ENCODE measurements around the gene TDRD12.

TDRD12 gene

GRCh38 chr19:32717496-32717895 is 2.1 kb upstream of the TDRD12 start:
- TF ChIP-seq SIN3A (IDR thresholded peaks at IDR 0.05; ENCODE audit: borderline replicate concordance, insufficient read depth, low read length), result no peak
- TF ChIP-seq TAF1 (IDR thresholded peaks at IDR 0.05; ENCODE audit: borderline replicate concordance, insufficient read depth, low read length), result no peak
- no peak for TF ChIP-seq POLR2AphosphoS5 (IDR thresholded peaks at IDR 0.05; ENCODE audit: low read depth, low read length)
- no peak for TF ChIP-seq REST (IDR thresholded peaks at IDR 0.05; ENCODE audit: insufficient read depth in 1 of 2, low read depth in 2 of 2, low read length in 2 of 2)
- TF ChIP-seq FOXP2 (optimal IDR thresholded peaks at IDR 0.05; ENCODE audit: borderline replicate concordance, extremely low read depth, extremely low read length, insufficient read depth), result no peak

GRCh38 chr19:32718286-32718685 is 1.3 kb upstream of the TDRD12 start:
- no peak for TF ChIP-seq POLR2AphosphoS5 (IDR thresholded peaks at IDR 0.05; ENCODE audit: low read depth, low read length)
- TF ChIP-seq FOXP2 (optimal IDR thresholded peaks at IDR 0.05; ENCODE audit: borderline replicate concordance, extremely low read depth, extremely low read length, insufficient read depth), result no peak
- TF ChIP-seq REST (IDR thresholded peaks at IDR 0.05; ENCODE audit: insufficient read depth in 1 of 2, low read depth in 2 of 2, low read length in 2 of 2), result no peak
- no peak for TF ChIP-seq TAF1 (IDR thresholded peaks at IDR 0.05; ENCODE audit: borderline replicate concordance, insufficient read depth, low read length)
- no peak for TF ChIP-seq SIN3A (IDR thresholded peaks at IDR 0.05; ENCODE audit: borderline replicate concordance, insufficient read depth, low read length)

GRCh38 chr19:32720216-32720935 is 809 bp downstream of the TDRD12 start:
- TF ChIP-seq POLR2AphosphoS5 (IDR thresholded peaks at IDR 0.05; ENCODE audit: low read depth, low read length) (no peak), SIN3A (IDR thresholded peaks at IDR 0.05; ENCODE audit: borderline replicate concordance, insufficient read depth, low read length) (no peak), TAF1 (IDR thresholded peaks at IDR 0.05; ENCODE audit: borderline replicate concordance, insufficient read depth, low read length) (no peak)

GRCh38 chr19:32720936-32721250 is 1.3 kb downstream of the TDRD12 start:
- TF ChIP-seq TAF1 (IDR thresholded peaks at IDR 0.05; ENCODE audit: borderline replicate concordance, insufficient read depth, low read length) (no peak), SIN3A (IDR thresholded peaks at IDR 0.05; ENCODE audit: borderline replicate concordance, insufficient read depth, low read length) (no peak), POLR2AphosphoS5 (IDR thresholded peaks at IDR 0.05; ENCODE audit: low read depth, low read length) (no peak), REST (IDR thresholded peaks at IDR 0.05; ENCODE audit: insufficient read depth in 1 of 2, low read depth in 2 of 2, low read length in 2 of 2) (no peak), FOXP2 (optimal IDR thresholded peaks at IDR 0.05; ENCODE audit: borderline replicate concordance, extremely low read depth, extremely low read length, insufficient read depth) (no peak)

- no peak for TF ChIP-seq FOXP2 (optimal IDR thresholded peaks at IDR 0.05; ENCODE audit: borderline replicate concordance, extremely low read depth, extremely low read length, insufficient read depth)
- no peak for TF ChIP-seq POLR2AphosphoS5 (IDR thresholded peaks at IDR 0.05; ENCODE audit: low read depth, low read length)
- no peak for TF ChIP-seq SIN3A (IDR thresholded peaks at IDR 0.05; ENCODE audit: borderline replicate concordance, insufficient read depth, low read length)
- no peak for TF ChIP-seq TAF1 (IDR thresholded peaks at IDR 0.05; ENCODE audit: borderline replicate concordance, insufficient read depth, low read length)
- TF ChIP-seq REST (IDR thresholded peaks at IDR 0.05; ENCODE audit: insufficient read depth in 1 of 2, low read depth in 2 of 2, low read length in 2 of 2), result no peak
Measured at GRCh38 chr19:32735936-32736335, 16.4 kb downstream of the TDRD12 start.
